SK-N-SH (cell line): ENCODE results near the gene EFCAB6. TPM values are rescaled to one million over a fixed set of nuclear protein-coding genes. Genes with fewer than 3 reads are reported as not detected.

Source experiments
- CTCF ChIA-PET: fragments of 300-600, 350-600 bp; formaldehyde crosslinking; extraction: SDS; loops from one replicate; lab custom pipeline; 2021; lab: Yijun Ruan, JAX
- POLR2A ChIA-PET: fragments of 350-600 bp; sonication (Branson Sonifier 250); formaldehyde crosslinking; extraction: SDS; loops from one replicate; lab custom pipeline; 2020; ENCODE audit warnings: antibody characterized with exemption, inconsistent platforms; lab: Yijun Ruan, JAX
- DNase-seq: peaks from one replicate; pipeline ENCODE4 v3.0.0; 2012
- H2AFZ ChIP-seq: fragments of 200-600 bp; sonication (generic); 2 replicates; pipeline ENCODE4 v1.8.1; 2016; ENCODE audit warnings: antibody characterized with exemption, mild to moderate bottlenecking, low read depth
- H3F3A ChIP-seq: fragments of 200-600 bp; sonication (generic); replicated peaks from 2 replicates; pipeline ENCODE3; 2016; ENCODE audit warnings: antibody characterized with exemption, mild to moderate bottlenecking; ENCODE audit not compliant: insufficient read depth
- H3K27ac ChIP-seq, 2 experiments: fragments of 200-500 bp in 1 of 2; fragments of 200-600 bp in 1 of 2; sonication (Bioruptor generic) in 1 of 2; sonication (generic), shearing (Covaris generic) in 1 of 2; 2 replicates each; pipeline versions ENCODE4 v1.5.1 to v1.6.1; 2014 to 2016; ENCODE audit warnings: low read depth in 2 of 2, inconsistent platforms in 1 of 2, low read length in 1 of 2, mild to moderate bottlenecking in 1 of 2, mixed read lengths in 1 of 2
- H3K27me3 ChIP-seq: fragments of 200-600 bp; sonication (generic), shearing (Covaris generic); 2 replicates; pipeline ENCODE4 v1.6.1; 2016; ENCODE audit warnings: mixed run types; ENCODE audit not compliant: insufficient read depth
- H3K36me3 ChIP-seq, 2 experiments: fragments of 200-500 bp in 1 of 2; fragments of 200-600 bp in 1 of 2; sonication (Bioruptor generic) in 1 of 2; sonication (generic) in 1 of 2; replicated peaks in 1 of 2; 2 replicates each; pipeline versions ENCODE3 to v1.5.1; 2014 to 2016; ENCODE audit warnings: low read length in 1 of 2, mild to moderate bottlenecking in 1 of 2; ENCODE audit not compliant: insufficient read depth in 2 of 2, control insufficient read depth in 1 of 2
- H3K4me1 ChIP-seq, 2 experiments: fragments of 200-500 bp in 1 of 2; fragments of 200-600 bp in 1 of 2; sonication (Bioruptor generic) in 1 of 2; sonication (generic), shearing (Covaris generic) in 1 of 2; 2 replicates each; pipeline versions ENCODE4 v1.5.1 to v1.6.1; 2014 to 2016; ENCODE audit warnings: low read depth in 1 of 2, low read length in 1 of 2, mixed run types in 1 of 2; ENCODE audit not compliant: insufficient read depth in 2 of 2, control insufficient read depth in 1 of 2
- H3K4me2 ChIP-seq: fragments of 200-600 bp; sonication (generic), shearing (Covaris generic); 2 replicates; pipeline ENCODE4 v1.6.1; 2017; ENCODE audit warnings: mixed run types
- H3K4me3 ChIP-seq, 2 experiments: fragments of 200-500 bp in 1 of 2; fragments of 200-600 bp in 1 of 2; sonication (Bioruptor generic) in 1 of 2; sonication (generic), shearing (Covaris generic) in 1 of 2; 2 replicates each; pipeline versions ENCODE4 v1.5.1 to v1.8.1; 2014 to 2016; ENCODE audit warnings: low read depth in 2 of 2, inconsistent platforms in 1 of 2, low read length in 1 of 2, mild to moderate bottlenecking in 1 of 2, mixed read lengths in 1 of 2, moderate library complexity in 1 of 2
- H3K79me2 ChIP-seq: fragments of 200-600 bp; sonication (generic); 2 replicates; pipeline ENCODE4 v1.8.1; 2017; ENCODE audit warnings: mild to moderate bottlenecking; ENCODE audit not compliant: insufficient read depth
- H3K9ac ChIP-seq: fragments of 200-600 bp; sonication (generic); 2 replicates; pipeline ENCODE4 v1.6.1; 2017; ENCODE audit warnings: mixed run types
- H3K9me2 ChIP-seq: fragments of 200-600 bp; sonication (generic); 2 replicates; pipeline ENCODE4 v1.6.1; 2017; ENCODE audit warnings: mixed run types
- H3K9me3 ChIP-seq: fragments of 200-600 bp; sonication (generic); 2 replicates; pipeline ENCODE4 v1.6.1; 2017; ENCODE audit warnings: mixed run types, mild to moderate bottlenecking, moderate library complexity
- H4K20me1 ChIP-seq: fragments of 200-600 bp; sonication (generic); 2 replicates; pipeline ENCODE4 v1.6.1; 2017; ENCODE audit warnings: mild to moderate bottlenecking, mixed run types; ENCODE audit not compliant: insufficient read depth
- CTCF ChIP-seq: fragments of 200-600 bp; sonication (generic); IDR thresholded peaks from 2 replicates; pipeline ENCODE4 v1.6.1; 2017; ENCODE audit warnings: antibody characterized with exemption, mild to moderate bottlenecking, moderate library complexity
- EP300 ChIP-seq, 2 experiments: IDR thresholded peaks; 2 replicates each; pipeline versions ENCODE4 v1.4.0 to v1.6.1; 2012; ENCODE audit warnings: borderline replicate concordance in 1 of 2, low read depth in 1 of 2, low read length in 1 of 2
- EZH2phosphoT487 ChIP-seq: fragments of 200-600 bp; sonication (generic); IDR thresholded peaks from 2 replicates; pipeline ENCODE4 v1.6.1; 2017; ENCODE audit warnings: low read depth, mixed run types, mild to moderate bottlenecking, antibody characterized with exemption, moderate library complexity, borderline replicate concordance
- GABPA ChIP-seq: IDR thresholded peaks from 2 replicates; pipeline ENCODE4 v1.4.0; 2012; ENCODE audit warnings: low read depth, mild to moderate bottlenecking
- NFIC ChIP-seq: IDR thresholded peaks from 2 replicates; pipeline ENCODE4 v1.4.0; 2012; ENCODE audit warnings: borderline replicate concordance
- NRF1 ChIP-seq: IDR thresholded peaks from 2 replicates; pipeline ENCODE4 v1.6.1; 2012; ENCODE audit warnings: low read depth, mild to moderate bottlenecking, low read length
- PBX3 ChIP-seq: IDR thresholded peaks from 2 replicates; pipeline ENCODE4; 2012
- RCOR1 ChIP-seq: fragments of 150-350 bp; IDR thresholded peaks from 2 replicates; pipeline ENCODE4 v1.6.1; 2017; ENCODE audit warnings: antibody characterized with exemption, low read length
- REST ChIP-seq: IDR thresholded peaks from 2 replicates; pipeline ENCODE4 v1.6.1; 2012; ENCODE audit warnings: mild to moderate bottlenecking, low read depth, low read length, moderate library complexity
- RFX5 ChIP-seq: IDR thresholded peaks from 2 replicates; pipeline ENCODE4 v1.6.1; 2012; ENCODE audit warnings: mild to moderate bottlenecking, improper control_type of control experiment, low read length
- SIN3A ChIP-seq: IDR thresholded peaks from 2 replicates; pipeline ENCODE4 v1.6.1; 2012; ENCODE audit warnings: low read depth, mild to moderate bottlenecking, low read length, moderate library complexity, borderline replicate concordance
- SMC3 ChIP-seq: IDR thresholded peaks from 2 replicates; pipeline ENCODE4 v1.6.1; 2012; ENCODE audit warnings: low read depth, low read length, improper control_type of control experiment
- TAF1 ChIP-seq: IDR thresholded peaks from 2 replicates; pipeline ENCODE4 v1.6.1; 2012; ENCODE audit warnings: low read depth, mild to moderate bottlenecking, low read length, moderate library complexity, borderline replicate concordance
- TCF12 ChIP-seq: IDR thresholded peaks from 2 replicates; pipeline ENCODE4 v1.4.0; 2012
- YY1 ChIP-seq: IDR thresholded peaks from 2 replicates; pipeline ENCODE4 v1.4.0; 2012; ENCODE audit warnings: low read depth, mild to moderate bottlenecking
- WGBS: methylation state at CpG from one replicate; pipeline ENCODE4 v1.1.6; 2017; ENCODE audit warnings: low lambda C conversion rate; 5-methylcytosine and 5-hydroxymethylcytosine counted together
- polyA plus RNA-seq, 3 experiments: library from polyadenylated mRNA; depleted of rRNA; stranded (reverse); fragments of >200 nt; gene quantifications; 2 replicates each; pipeline ENCODE4 v1.2.3, GENCODE V29; 2012

The EFCAB6 gene
- polyA plus RNA-seq, 1 of the 3 experiments (the other 2 are of a cell fraction): 0.46 TPM

GRCh38 chr22:43505896-43506295 is 306.2 kb downstream of the EFCAB6 start:
- WGBS: 61% methylated on average over 4 of the region's 8 CpGs

GRCh38 chr22:43505423-43505822 is 306.7 kb downstream of the EFCAB6 start:
- H3K27me3 ChIP-seq: no peaks in the 10 kb centered on the region
- no peaks in the 10 kb centered on the region for H3K9me3 ChIP-seq
- H3K4me3 ChIP-seq: no peak overlapping the region
- H3K9me2 ChIP-seq: no peaks in the 10 kb centered on the region
- ChIA-PET POLR2A (no interaction called here), CTCF (no interaction called here)
- H3K4me2 ChIP-seq: no peak overlapping the region
- H3K27ac ChIP-seq: no peak overlapping the region
- H3K9ac ChIP-seq: no peak overlapping the region
- no peaks in the 10 kb centered on the region for H4K20me1 ChIP-seq
- DNase-seq: no peak
- H3K79me2 ChIP-seq: no peaks in the 10 kb centered on the region
- no peak overlapping the region for H2AFZ ChIP-seq
- H3K4me1 ChIP-seq: no peaks in the 10 kb centered on the region
- no peaks in the 10 kb centered on the region for H3K36me3 ChIP-seq
- H3F3A ChIP-seq: no peaks in the 10 kb centered on the region
- 20% methylated on average over 2 of the region's 14 CpGs for WGBS
- TF ChIP-seq REST (no peak), CTCF (no peak), TAF1 (no peak), SIN3A (no peak), EP300 (IDR thresholded peaks at IDR 0.05; ENCODE audit: borderline replicate concordance in 1 of 2, low read depth in 1 of 2, low read length in 1 of 2) (no peak), GABPA (no peak), RCOR1 (no peak), YY1 (no peak)

More at GRCh38 chr22:43505896-43506295, 306.2 kb downstream of the EFCAB6 start:
- Histone ChIP-seq H3F3A (no peaks in the 10 kb centered on the region), H3K27me3 (no peaks in the 10 kb centered on the region), H3K9me3 (no peaks in the 10 kb centered on the region), H3K27ac (no peak overlapping the region), H4K20me1 (no peaks in the 10 kb centered on the region), H3K4me2 (no peak overlapping the region), H3K36me3 (no peaks in the 10 kb centered on the region), H3K9me2 (no peaks in the 10 kb centered on the region), H3K9ac (no peak overlapping the region), H3K4me1 (no peaks in the 10 kb centered on the region), H3K79me2 (no peaks in the 10 kb centered on the region), H3K4me3 (no peak overlapping the region), H2AFZ (no peak overlapping the region)
- CTCF ChIA-PET: no interaction called here
- POLR2A ChIA-PET: no interaction called here
- no peak for TF ChIP-seq CTCF
- no peak for TF ChIP-seq RFX5
- no peak for TF ChIP-seq SMC3
- no peak for TF ChIP-seq TCF12
- no peak for TF ChIP-seq EZH2phosphoT487
- TF ChIP-seq TAF1: no peak
- TF ChIP-seq RCOR1: no peak
- TF ChIP-seq NFIC: no peak
- no peak for TF ChIP-seq PBX3
- no peak for TF ChIP-seq NRF1
- no peak for DNase-seq
